Measurements from ENCODE around the gene IL17RB. TPM values are rescaled to one million over a fixed set of nuclear protein-coding genes. Genes with fewer than 3 reads are reported as not detected.

The IL17RB gene
- total and polyA plus RNA-seq, 2 donors, result 0.43 to 1.5 TPM

GRCh38 chr3:53845103-53845880, 1.1 kb upstream of the IL17RB start:
- no peaks in the 10 kb centered on the region for H3K36me3 ChIP-seq (ENCODE audit: insufficient read depth)
- 20% methylated on average over 25 of the region's 25 CpGs for WGBS
- no peaks in the 10 kb centered on the region for H3K4me1 ChIP-seq (ENCODE audit: insufficient read depth)
- no peak for DNase-seq (ENCODE audit: extremely low spot score)
- no peak overlapping the region for H3K27ac ChIP-seq (ENCODE audit: low read depth)
- H3K4me3 ChIP-seq (ENCODE audit: low read depth, low read length), result peak overlapping the region; percentile 64

DNA sequence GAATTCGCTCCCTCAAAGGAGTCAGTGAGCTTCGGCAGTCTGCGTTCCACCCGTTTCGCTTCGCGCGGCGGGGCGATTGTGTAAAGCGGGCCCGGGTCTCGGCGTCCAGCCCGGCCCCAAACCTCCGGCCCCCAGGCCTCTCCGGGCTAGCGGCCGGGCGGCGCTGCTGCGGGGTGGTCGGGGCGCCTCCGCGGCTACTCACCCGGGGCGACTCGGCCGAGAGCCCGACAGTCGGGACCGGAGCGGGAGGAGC, 561 bp upstream of the IL17RB start:
- DNase-seq (ENCODE audit: extremely low spot score), result no peak
- Histone ChIP-seq H3K4me1 (ENCODE audit: insufficient read depth) (no peaks in the 10 kb centered on the region), H3K4me3 (ENCODE audit: low read depth, low read length) (peak overlapping the region; percentile 64), H3K27ac (ENCODE audit: low read depth) (no peak overlapping the region), H3K36me3 (ENCODE audit: insufficient read depth) (no peaks in the 10 kb centered on the region)
- WGBS, result 1% methylated on average over 34 of the region's 34 CpGs

DNA sequence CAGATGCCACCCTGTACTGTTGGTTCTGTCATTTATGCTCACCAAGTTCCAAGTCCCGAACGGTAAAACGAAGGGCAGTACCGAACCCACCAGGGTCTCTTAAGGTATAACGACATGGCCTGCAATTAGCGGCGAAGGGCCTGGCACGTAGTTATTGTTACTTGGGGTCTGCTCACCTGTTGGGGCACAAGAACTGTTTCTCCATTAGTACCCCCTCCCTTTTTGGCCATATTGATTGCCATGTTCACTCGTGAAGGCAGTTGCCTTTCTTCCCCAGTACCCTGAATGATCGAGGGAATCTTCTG, 435 bp downstream of the IL17RB start:
- Histone ChIP-seq H3K36me3 (ENCODE audit: insufficient read depth) (no peaks in the 10 kb centered on the region), H3K4me3 (ENCODE audit: low read depth, low read length) (no peak overlapping the region), H3K4me1 (ENCODE audit: insufficient read depth) (no peaks in the 10 kb centered on the region), H3K27ac (ENCODE audit: low read depth) (no peak overlapping the region)
- DNase-seq (ENCODE audit: extremely low spot score), result no peak
- WGBS, result 60% methylated on average over 10 of the region's 10 CpGs

GRCh38 chr3:53849916-53850315, 3.5 kb downstream of the IL17RB start:
- Histone ChIP-seq H3K27ac (ENCODE audit: low read depth) (no peak overlapping the region), H3K4me1 (ENCODE audit: insufficient read depth) (no peaks in the 10 kb centered on the region), H3K4me3 (ENCODE audit: low read depth, low read length) (no peak overlapping the region), H3K36me3 (ENCODE audit: insufficient read depth) (no peaks in the 10 kb centered on the region)
- WGBS, result 95% methylated on average over 7 of the region's 7 CpGs
- no peak for DNase-seq (ENCODE audit: extremely low spot score)

DNA sequence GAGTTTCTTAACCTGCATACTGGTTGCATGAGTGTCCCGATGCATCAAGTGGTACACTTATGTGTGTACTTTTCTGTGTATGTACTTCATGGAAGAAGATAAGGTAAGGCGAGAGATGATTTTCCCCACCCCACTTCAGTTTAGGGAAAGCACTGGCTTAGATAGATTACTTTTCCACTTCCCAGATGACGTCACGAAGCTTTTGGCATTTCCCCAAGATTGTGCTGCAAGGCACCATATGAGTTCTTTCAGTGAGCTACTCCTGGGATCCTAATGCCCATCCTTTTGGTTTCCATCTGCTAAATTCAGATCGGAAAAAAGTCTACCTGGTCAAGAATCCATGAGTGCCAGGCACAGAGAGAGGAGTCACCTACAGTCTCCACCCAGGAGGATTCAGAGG, 4.5 kb downstream of the IL17RB start:
- Histone ChIP-seq H3K4me1 (ENCODE audit: insufficient read depth) (no peaks in the 10 kb centered on the region), H3K36me3 (ENCODE audit: insufficient read depth) (no peaks in the 10 kb centered on the region), H3K27ac (ENCODE audit: low read depth) (no peak overlapping the region), H3K4me3 (ENCODE audit: low read depth, low read length) (no peak overlapping the region)
- 31% methylated on average over 5 of the region's 5 CpGs for WGBS
- no peak for DNase-seq (ENCODE audit: extremely low spot score)

DNA sequence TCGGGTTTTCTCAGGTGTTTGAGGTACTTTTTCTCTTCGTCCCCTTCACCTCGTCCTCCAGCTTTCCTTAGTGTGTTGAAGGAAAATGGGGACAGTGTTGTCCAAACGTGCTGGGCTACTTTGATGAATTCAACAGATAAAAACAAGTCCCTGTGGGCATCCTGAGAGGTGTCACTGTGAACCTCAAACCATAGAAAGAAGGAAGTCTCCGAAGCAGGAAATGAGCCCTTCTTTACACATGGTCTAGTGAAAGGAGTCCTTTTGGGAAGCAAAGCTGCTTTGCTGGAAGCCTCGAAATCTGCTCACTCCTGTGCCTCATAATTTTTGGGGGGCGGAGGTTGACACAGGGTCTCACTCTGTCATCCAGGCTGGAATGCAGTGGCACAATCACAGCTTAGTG, 10.6 kb downstream of the IL17RB start:
- no peak overlapping the region for H3K4me3 ChIP-seq (ENCODE audit: low read depth, low read length)
- no peak for DNase-seq (ENCODE audit: extremely low spot score)
- H3K36me3 ChIP-seq (ENCODE audit: insufficient read depth), result peaks cover 2% of the 10 kb centered on the region
- H3K27ac ChIP-seq (ENCODE audit: low read depth), result no peak overlapping the region
- 69% methylated on average over 7 of the region's 7 CpGs for WGBS
- no peaks in the 10 kb centered on the region for H3K4me1 ChIP-seq (ENCODE audit: insufficient read depth)

- no peak overlapping the region for H3K4me3 ChIP-seq (ENCODE audit: low read depth, low read length)
- no peak overlapping the region for H3K27ac ChIP-seq (ENCODE audit: low read depth)
- peaks cover 2% of the 10 kb centered on the region for H3K36me3 ChIP-seq (ENCODE audit: insufficient read depth)
- DNase-seq (ENCODE audit: extremely low spot score), result no peak
- 81% methylated on average over 7 of the region's 7 CpGs for WGBS
- H3K4me1 ChIP-seq (ENCODE audit: insufficient read depth), result no peaks in the 10 kb centered on the region
These were observed 11.9 kb downstream of the IL17RB start for GRCh38 chr3:53858096-53858741.

- DNase-seq (ENCODE audit: extremely low spot score), result no peak
- 91% methylated on average over 6 of the region's 6 CpGs for WGBS
- Histone ChIP-seq H3K4me1 (ENCODE audit: insufficient read depth) (no peaks in the 10 kb centered on the region), H3K4me3 (ENCODE audit: low read depth, low read length) (no peak overlapping the region), H3K36me3 (ENCODE audit: insufficient read depth) (peaks cover 2% of the 10 kb centered on the region), H3K27ac (ENCODE audit: low read depth) (no peak overlapping the region)
These were observed 12.8 kb downstream of the IL17RB start for GRCh38 chr3:53859178-53859577.

DNA sequence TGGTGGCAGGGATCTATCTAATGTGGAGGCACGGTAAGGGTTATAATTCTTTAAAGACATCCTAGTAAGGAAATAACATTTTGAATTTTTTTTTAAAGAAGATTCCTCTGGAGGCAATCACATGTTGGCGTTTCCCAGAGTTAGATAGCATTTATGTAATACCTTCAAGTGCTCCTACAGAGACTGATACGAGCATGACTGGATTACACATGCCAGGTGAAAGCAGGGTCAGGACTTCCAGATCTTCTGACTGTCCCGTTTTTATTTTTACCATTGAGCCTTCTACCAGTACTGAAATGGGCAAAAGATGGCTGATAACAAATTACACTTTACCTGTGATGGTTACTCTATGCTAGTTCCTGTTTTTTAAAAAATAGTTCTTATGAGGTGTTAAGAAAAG, 13.8 kb downstream of the IL17RB start:
- Histone ChIP-seq H3K4me1 (ENCODE audit: insufficient read depth) (no peaks in the 10 kb centered on the region), H3K36me3 (ENCODE audit: insufficient read depth) (peaks cover 2% of the 10 kb centered on the region), H3K27ac (ENCODE audit: low read depth) (no peak overlapping the region), H3K4me3 (ENCODE audit: low read depth, low read length) (no peak overlapping the region)
- WGBS, result 82% methylated on average over 4 of the region's 4 CpGs
- DNase-seq (ENCODE audit: extremely low spot score), result no peak

- no peak for DNase-seq (ENCODE audit: extremely low spot score)
- 95% methylated on average over 3 of the region's 3 CpGs for WGBS
- Histone ChIP-seq H3K27ac (ENCODE audit: low read depth) (no peak overlapping the region), H3K36me3 (ENCODE audit: insufficient read depth) (peaks cover 2% of the 10 kb centered on the region), H3K4me3 (ENCODE audit: low read depth, low read length) (no peak overlapping the region), H3K4me1 (ENCODE audit: insufficient read depth) (no peaks in the 10 kb centered on the region)
These were observed 15.9 kb downstream of the IL17RB start for GRCh38 chr3:53862241-53862640.

DNA sequence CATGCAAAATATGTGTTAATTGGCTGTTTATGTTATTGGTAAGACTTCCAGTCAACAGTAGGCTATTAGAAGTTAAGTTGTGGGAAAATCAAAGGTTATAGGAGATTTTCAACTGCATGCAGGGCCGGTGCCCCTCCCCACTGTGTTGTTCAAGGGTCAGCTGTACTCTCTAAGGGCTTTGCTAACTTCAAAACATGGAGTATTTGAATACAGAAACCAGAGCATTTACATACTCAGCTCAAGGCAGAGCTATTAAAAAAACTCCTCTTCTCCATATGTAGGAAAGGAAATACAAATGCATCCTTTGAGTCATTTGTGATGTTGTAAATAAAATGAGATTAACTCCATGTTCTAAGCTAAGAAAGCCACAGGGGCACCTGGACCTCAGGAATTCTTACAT, 16.8 kb downstream of the IL17RB start:
- no peaks in the 10 kb centered on the region for H3K4me1 ChIP-seq (ENCODE audit: insufficient read depth)
- H3K4me3 ChIP-seq (ENCODE audit: low read depth, low read length), result no peak overlapping the region
- H3K36me3 ChIP-seq (ENCODE audit: insufficient read depth), result peaks cover 2% of the 10 kb centered on the region
- WGBS, result 95% methylated on average over 1 of the region's 1 CpG
- DNase-seq (ENCODE audit: extremely low spot score), result no peak
- H3K27ac ChIP-seq (ENCODE audit: low read depth), result no peak overlapping the region

- H3K4me3 ChIP-seq (ENCODE audit: low read depth, low read length), result no peak overlapping the region
- peaks cover 5% of the 10 kb centered on the region for H3K36me3 ChIP-seq (ENCODE audit: insufficient read depth)
- no peak for DNase-seq (ENCODE audit: extremely low spot score)
- 92% methylated on average over 5 of the region's 5 CpGs for WGBS
- H3K4me1 ChIP-seq (ENCODE audit: insufficient read depth), result no peaks in the 10 kb centered on the region
- no peak overlapping the region for H3K27ac ChIP-seq (ENCODE audit: low read depth)
These were observed 19.5 kb downstream of the IL17RB start for GRCh38 chr3:53865732-53866499.

DNA sequence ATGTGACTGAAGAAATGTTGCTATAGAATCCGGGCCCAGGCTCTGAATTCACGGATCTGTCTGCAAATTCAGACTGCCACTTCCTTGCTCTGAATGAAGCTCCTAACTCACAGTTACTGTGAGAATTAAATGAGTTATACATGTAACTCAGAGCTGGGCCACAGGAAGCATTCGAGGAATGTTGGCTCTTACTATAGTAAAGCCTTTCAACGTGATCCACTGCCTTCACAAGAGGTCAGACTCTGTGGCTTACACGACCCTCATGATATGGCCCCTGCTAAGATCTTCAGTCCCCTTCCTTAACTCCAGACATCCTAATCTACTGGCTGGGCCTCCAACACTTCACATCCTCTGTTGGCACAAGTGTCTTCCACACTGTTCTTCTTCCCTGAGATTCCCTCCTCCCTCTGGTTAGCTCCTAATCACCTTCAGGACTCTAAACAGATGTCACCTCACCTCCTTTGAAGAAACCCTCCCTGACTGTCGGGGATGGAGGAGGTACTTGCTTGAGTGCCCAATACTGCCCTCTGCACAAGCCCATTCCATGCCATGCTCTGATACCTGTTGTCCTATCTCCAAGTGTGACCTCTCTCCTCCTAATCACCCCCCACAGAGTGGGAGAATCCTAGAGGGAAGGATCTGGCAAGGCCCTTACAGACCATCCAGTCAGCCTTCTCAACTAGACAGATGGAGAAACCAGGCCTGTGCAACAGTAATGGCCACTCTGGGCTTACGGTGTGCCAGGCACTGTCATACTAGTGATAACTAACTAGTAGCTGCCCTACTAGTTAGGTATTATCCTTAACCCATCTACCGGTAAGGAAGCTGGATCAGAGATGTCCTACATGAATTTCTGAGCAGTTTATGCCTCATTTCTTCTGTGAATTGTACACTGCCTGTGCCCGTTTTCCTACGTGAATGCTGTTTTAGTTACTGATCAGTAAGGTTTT, 34.3 kb downstream of the IL17RB start:
- H3K4me3 ChIP-seq (ENCODE audit: low read depth, low read length), result peak overlapping the region; percentile 95
- peaks cover 11% of the 10 kb centered on the region for H3K36me3 ChIP-seq (ENCODE audit: insufficient read depth)
- no peak for DNase-seq (ENCODE audit: extremely low spot score)
- WGBS, result 58% methylated on average over 10 of the region's 10 CpGs
- peaks cover 6% of the 10 kb centered on the region for H3K4me1 ChIP-seq (ENCODE audit: insufficient read depth)
- H3K27ac ChIP-seq (ENCODE audit: low read depth), result no peak overlapping the region

Data from urinary bladder (tissue), 4 donors.